Measurements from ENCODE around the gene SDF2L1. TPM values are rescaled to one million over a fixed set of nuclear protein-coding genes. Genes with fewer than 3 reads are reported as not detected.

The SDF2L1 gene
- total and polyA plus RNA-seq, 2 donors (not counting 3 experiments of a cell fraction or from before 2014, with no cell fraction given) = 66.7 to 79.5 TPM

GRCh38 chr22:21622919-21623647, 19.0 kb upstream of the SDF2L1 start:
- no peak overlapping the region for H3K4me2 ChIP-seq (ENCODE audit: insufficient read depth, low read length)
- H4K20me1 ChIP-seq (replicated peaks; ENCODE audit: control insufficient read depth, extremely low read depth, insufficient read depth, low read length) = no peaks in the 10 kb centered on the region
- no peaks in the 10 kb centered on the region for H3K9me3 ChIP-seq (replicated peaks; ENCODE audit: control insufficient read depth, insufficient read depth, low read length)
- intact Hi-C loops (cut with micrococcal nuclease) = no loop called here
- peaks cover 40% of the 10 kb centered on the region for H3K79me2 ChIP-seq (ENCODE audit: control insufficient read depth, insufficient read depth, low read length)
- no peak for TF ChIP-seq GATA2 (IDR thresholded peaks at IDR 0.05; ENCODE audit: insufficient read depth, insufficient read length, low read depth, low read length)
- ChIA-PET CTCF (interaction anchor here (0.9 to 1.6 kb wide), 2 partner anchors 13 to 24 kb away, joined by 4 read pairs; no protein-coding TSS in a partner anchor), POLR2A (no interaction called here)
- dilution Hi-C loops (cut with MboI; ENCODE audit: extremely low pct_ligation_motif_present, low sequenced_read_pairs) = no loop called here
- H3K9me1 ChIP-seq (replicated peaks; ENCODE audit: control insufficient read depth, extremely low read depth, insufficient read depth, low read length) = no peaks in the 10 kb centered on the region
- H3K27me3 ChIP-seq (ENCODE audit: control insufficient read depth in 2 of 2, insufficient read depth in 2 of 2, low read length in 2 of 2) = no peaks in the 10 kb centered on the region
- no peak for DNase-seq (ENCODE audit: low read depth, low spot score)
- no peaks in the 10 kb centered on the region for H3K4me1 ChIP-seq (ENCODE audit: control insufficient read depth, extremely low read depth, insufficient read depth, low read length)
- H3K4me3 ChIP-seq (replicated peaks in 1 of 3; ENCODE audit: insufficient read depth in 1 of 3, low read depth in 1 of 3, low read length in 3 of 3) = no peak overlapping the region
- no peak overlapping the region for H3K9ac ChIP-seq (replicated peaks; ENCODE audit: extremely low read depth, insufficient read depth, low read length)
- H3K27ac ChIP-seq (ENCODE audit: insufficient read depth, low read depth, low read length) = no peak overlapping the region
- peaks cover 0 to 16% of the 10 kb centered on the region in 2 experiments for H3K36me3 ChIP-seq (ENCODE audit: control insufficient read depth in 2 of 2, extremely low read depth in 1 of 2, insufficient read depth in 2 of 2, low read length in 2 of 2)
- no TSS peak for BruUV-seq (replicated peaks)
- FAIRE-seq = no peak
- H2AFZ ChIP-seq (ENCODE audit: low read depth, low read length) = no peak overlapping the region

- no TSS peak for BruUV-seq (replicated peaks)
- no peak overlapping the region for H3K9ac ChIP-seq (replicated peaks; ENCODE audit: extremely low read depth, insufficient read depth, low read length)
- no peak overlapping the region for H3K27ac ChIP-seq (ENCODE audit: insufficient read depth, low read depth, low read length)
- no peak for FAIRE-seq
- dilution Hi-C loops (cut with MboI; ENCODE audit: extremely low pct_ligation_motif_present, low sequenced_read_pairs) (no loop called here), intact Hi-C loops (cut with micrococcal nuclease) (no loop called here)
- no peak for DNase-seq (ENCODE audit: low read depth, low spot score)
- H3K4me1 ChIP-seq (ENCODE audit: control insufficient read depth, extremely low read depth, insufficient read depth, low read length) = no peaks in the 10 kb centered on the region
- H4K20me1 ChIP-seq (replicated peaks; ENCODE audit: control insufficient read depth, extremely low read depth, insufficient read depth, low read length) = no peaks in the 10 kb centered on the region
- H3K36me3 ChIP-seq (ENCODE audit: control insufficient read depth in 2 of 2, extremely low read depth in 1 of 2, insufficient read depth in 2 of 2, low read length in 2 of 2) = peaks cover 0 to 16% of the 10 kb centered on the region in 2 experiments
- ChIA-PET POLR2A (no interaction called here), CTCF (interaction anchor here (1.6 to 1.8 kb wide), 2 partner anchors 13 to 19 kb away, joined by 4 to 8 read pairs; partner anchors contain the start of gene SDF2L1)
- H3K79me2 ChIP-seq (ENCODE audit: control insufficient read depth, insufficient read depth, low read length) = peaks cover 44% of the 10 kb centered on the region
- H2AFZ ChIP-seq (ENCODE audit: low read depth, low read length) = no peak overlapping the region
- H3K9me1 ChIP-seq (replicated peaks; ENCODE audit: control insufficient read depth, extremely low read depth, insufficient read depth, low read length) = no peaks in the 10 kb centered on the region
- H3K27me3 ChIP-seq (ENCODE audit: control insufficient read depth in 2 of 2, insufficient read depth in 2 of 2, low read length in 2 of 2) = no peaks in the 10 kb centered on the region
- TF ChIP-seq JUN (IDR thresholded peaks at IDR 0.05; ENCODE audit: borderline replicate concordance, insufficient read depth, insufficient read length, low read depth) = no peak
- TF ChIP-seq EZH2 (IDR thresholded peaks at IDR 0.05; ENCODE audit: borderline replicate concordance, low read depth, low read length, severe bottlenecking) = no peak
- no peak for TF ChIP-seq GATA2 (IDR thresholded peaks at IDR 0.05; ENCODE audit: insufficient read depth, insufficient read length, low read depth, low read length)
- TF ChIP-seq POLR2AphosphoS5 (IDR thresholded peaks at IDR 0.05; ENCODE audit: insufficient read depth, low read depth, low read length) = no peak
- TF ChIP-seq POLR2A (IDR thresholded peaks at IDR 0.05; ENCODE audit: low read depth, low read length) = no peak
- TF ChIP-seq MAX (IDR thresholded peaks at IDR 0.05; ENCODE audit: insufficient read depth, insufficient read length) = no peak
- TF ChIP-seq, protein P1, sequence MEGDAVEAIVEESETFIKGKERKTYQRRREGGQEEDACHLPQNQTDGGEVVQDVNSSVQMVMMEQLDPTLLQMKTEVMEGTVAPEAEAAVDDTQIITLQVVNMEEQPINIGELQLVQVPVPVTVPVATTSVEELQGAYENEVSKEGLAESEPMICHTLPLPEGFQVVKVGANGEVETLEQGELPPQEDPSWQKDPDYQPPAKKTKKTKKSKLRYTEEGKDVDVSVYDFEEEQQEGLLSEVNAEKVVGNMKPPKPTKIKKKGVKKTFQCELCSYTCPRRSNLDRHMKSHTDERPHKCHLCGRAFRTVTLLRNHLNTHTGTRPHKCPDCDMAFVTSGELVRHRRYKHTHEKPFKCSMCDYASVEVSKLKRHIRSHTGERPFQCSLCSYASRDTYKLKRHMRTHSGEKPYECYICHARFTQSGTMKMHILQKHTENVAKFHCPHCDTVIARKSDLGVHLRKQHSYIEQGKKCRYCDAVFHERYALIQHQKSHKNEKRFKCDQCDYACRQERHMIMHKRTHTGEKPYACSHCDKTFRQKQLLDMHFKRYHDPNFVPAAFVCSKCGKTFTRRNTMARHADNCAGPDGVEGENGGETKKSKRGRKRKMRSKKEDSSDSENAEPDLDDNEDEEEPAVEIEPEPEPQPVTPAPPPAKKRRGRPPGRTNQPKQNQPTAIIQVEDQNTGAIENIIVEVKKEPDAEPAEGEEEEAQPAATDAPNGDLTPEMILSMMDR (IDR thresholded peaks at IDR 0.05; ENCODE audit: extremely low read depth in 1 of 2, insufficient read depth in 1 of 2, low read depth in 1 of 2, low read length in 2 of 2) = no peak
- no peaks in the 10 kb centered on the region for H3K9me3 ChIP-seq (replicated peaks; ENCODE audit: control insufficient read depth, insufficient read depth, low read length)
- H3K4me3 ChIP-seq (replicated peaks in 1 of 3; ENCODE audit: insufficient read depth in 1 of 3, low read depth in 1 of 3, low read length in 3 of 3) = no peak overlapping the region
- H3K4me2 ChIP-seq (ENCODE audit: insufficient read depth, low read length) = no peak overlapping the region
Measured at GRCh38 chr22:21623648-21623970, 18.5 kb upstream of the SDF2L1 start.
